ENCODE data around the gene KRTAP5-9. TPM values are rescaled to one million over a fixed set of nuclear protein-coding genes. Genes with fewer than 3 reads are reported as not detected.

Gene KRTAP5-9
- polyA plus RNA-seq, 1 donor (not counting 4 experiments of a cell fraction or from before 2014, with no cell fraction given): 0.05 TPM

DNA sequence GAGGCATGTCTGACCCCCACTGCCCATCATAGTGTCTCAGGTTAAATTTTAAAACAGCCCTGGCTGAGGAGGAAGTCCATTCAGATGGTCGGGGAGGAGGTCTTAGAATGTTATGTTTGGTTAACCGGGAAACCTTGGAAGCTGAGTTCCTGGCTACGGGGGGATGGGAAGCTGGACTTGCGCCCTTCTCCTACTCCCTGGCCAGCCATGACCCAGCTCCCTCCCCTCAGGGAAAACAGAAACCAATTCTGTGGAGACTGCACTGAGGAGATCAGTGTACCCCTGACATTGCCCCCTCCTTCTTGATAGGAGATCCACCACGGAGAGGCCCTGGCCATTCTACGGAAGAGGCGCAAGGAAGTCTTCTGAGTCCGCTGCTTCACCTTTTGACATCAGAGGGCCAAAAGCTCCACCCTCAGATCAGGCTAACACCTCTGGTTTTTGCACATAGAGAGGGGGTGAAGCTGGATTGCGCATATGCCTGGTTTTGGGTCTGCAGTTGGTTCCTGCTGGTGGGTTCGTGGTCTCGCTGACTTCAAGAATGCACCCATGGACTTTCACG, 2.7 kb upstream of the KRTAP5-9 start:
- Histone ChIP-seq H3K4me2 (ENCODE audit: control insufficient read depth, extremely low read depth, insufficient read depth, low read depth, low read length) (no peak overlapping the region), H3K4me1 (ENCODE audit: control insufficient read depth, extremely low read depth, insufficient read depth, low read length) (no peaks in the 10 kb centered on the region), H3K9ac (ENCODE audit: control insufficient read depth, extremely low read depth, insufficient read depth, low read length) (no peak overlapping the region), H3K27ac (ENCODE audit: control insufficient read depth, insufficient read depth, low read length) (no peak overlapping the region), H3K36me3 (ENCODE audit: control insufficient read depth in 2 of 2, extremely low read depth in 1 of 2, insufficient read depth in 2 of 2, low read length in 2 of 2) (no peaks in the 10 kb centered on the region), H3K4me3 (ENCODE audit: control insufficient read depth in 2 of 3, extremely low read depth in 1 of 3, insufficient read depth in 2 of 3, low read depth in 1 of 3, low read length in 3 of 3) (no peak overlapping the region), H4K20me1 (ENCODE audit: control insufficient read depth, extremely low read depth, insufficient read depth, low read length) (no peaks in the 10 kb centered on the region), H3K9me1 (ENCODE audit: control insufficient read depth, extremely low read depth, insufficient read depth, low read length) (no peaks in the 10 kb centered on the region), H3K9me3 (ENCODE audit: control insufficient read depth, low read depth, low read length) (no peaks in the 10 kb centered on the region), H2AFZ (ENCODE audit: control insufficient read depth, low read length) (no peak overlapping the region), H3K27me3 (ENCODE audit: control insufficient read depth, extremely low read depth, insufficient read depth, low read length) (no peaks in the 10 kb centered on the region), H3K79me2 (ENCODE audit: control insufficient read depth, insufficient read depth, low read length) (no peaks in the 10 kb centered on the region)
- FAIRE-seq (no peak), DNase-seq (ENCODE audit: low read depth, low spot score) (no peak)
- TF ChIP-seq CTCF (optimal IDR thresholded peaks at IDR 0.05 in 1 of 3, IDR thresholded peaks at IDR 0.05 in 1 of 3, conservative IDR thresholded peaks at IDR 0.05 in 1 of 3; ENCODE audit: extremely low read depth in 1 of 3, insufficient read depth in 2 of 3, low read length in 3 of 3) (no peak), EZH2 (IDR thresholded peaks at IDR 0.05; ENCODE audit: low read length) (no peak)
- dilution Hi-C loops (cut with MboI; ENCODE audit: extremely low pct_ligation_motif_present, low sequenced_read_pairs): no loop called here

DNA sequence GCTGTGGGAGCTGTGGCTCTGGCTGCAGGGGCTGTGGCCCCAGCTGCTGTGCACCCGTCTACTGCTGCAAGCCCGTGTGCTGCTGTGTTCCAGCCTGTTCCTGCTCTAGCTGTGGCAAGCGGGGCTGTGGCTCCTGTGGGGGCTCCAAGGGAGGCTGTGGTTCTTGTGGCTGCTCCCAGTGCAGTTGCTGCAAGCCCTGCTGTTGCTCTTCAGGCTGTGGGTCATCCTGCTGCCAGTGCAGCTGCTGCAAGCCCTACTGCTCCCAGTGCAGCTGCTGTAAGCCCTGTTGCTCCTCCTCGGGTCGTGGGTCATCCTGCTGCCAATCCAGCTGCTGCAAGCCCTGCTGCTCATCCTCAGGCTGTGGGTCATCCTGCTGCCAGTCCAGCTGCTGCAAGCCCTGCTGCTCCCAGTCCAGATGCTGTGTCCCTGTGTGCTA, 514 bp downstream of the KRTAP5-9 start:
- dilution Hi-C loops (cut with MboI; ENCODE audit: extremely low pct_ligation_motif_present, low sequenced_read_pairs): no loop called here
- Histone ChIP-seq H3K36me3 (ENCODE audit: control insufficient read depth in 2 of 2, extremely low read depth in 1 of 2, insufficient read depth in 2 of 2, low read length in 2 of 2) (no peaks in the 10 kb centered on the region), H3K79me2 (ENCODE audit: control insufficient read depth, insufficient read depth, low read length) (no peaks in the 10 kb centered on the region), H3K27me3 (ENCODE audit: control insufficient read depth, extremely low read depth, insufficient read depth, low read length) (no peaks in the 10 kb centered on the region), H3K9ac (ENCODE audit: control insufficient read depth, extremely low read depth, insufficient read depth, low read length) (no peak overlapping the region), H3K27ac (ENCODE audit: control insufficient read depth, insufficient read depth, low read length) (no peak overlapping the region), H3K4me1 (ENCODE audit: control insufficient read depth, extremely low read depth, insufficient read depth, low read length) (no peaks in the 10 kb centered on the region), H2AFZ (ENCODE audit: control insufficient read depth, low read length) (no peak overlapping the region), H3K4me2 (ENCODE audit: control insufficient read depth, extremely low read depth, insufficient read depth, low read depth, low read length) (no peak overlapping the region), H3K9me3 (ENCODE audit: control insufficient read depth, low read depth, low read length) (no peaks in the 10 kb centered on the region), H3K9me1 (ENCODE audit: control insufficient read depth, extremely low read depth, insufficient read depth, low read length) (no peaks in the 10 kb centered on the region), H3K4me3 (ENCODE audit: control insufficient read depth in 2 of 3, extremely low read depth in 1 of 3, insufficient read depth in 2 of 3, low read depth in 1 of 3, low read length in 3 of 3) (no peak overlapping the region), H4K20me1 (ENCODE audit: control insufficient read depth, extremely low read depth, insufficient read depth, low read length) (no peaks in the 10 kb centered on the region)
- no peak for DNase-seq (ENCODE audit: low read depth, low spot score)
- TF ChIP-seq EZH2 (IDR thresholded peaks at IDR 0.05; ENCODE audit: low read length): no peak
- TF ChIP-seq CTCF (optimal IDR thresholded peaks at IDR 0.05 in 1 of 3, IDR thresholded peaks at IDR 0.05 in 1 of 3, conservative IDR thresholded peaks at IDR 0.05 in 1 of 3; ENCODE audit: extremely low read depth in 1 of 3, insufficient read depth in 2 of 3, low read length in 3 of 3): no peak
- FAIRE-seq: no peak

All from keratinocyte (primary cell).